ENCODE data around the gene PDZD8. TPM values are rescaled to one million over a fixed set of nuclear protein-coding genes. Genes with fewer than 3 reads are reported as not detected.

PDZD8 gene
- polyA plus RNA-seq, 1 donor (not counting 4 experiments of a cell fraction or from before 2014, with no cell fraction given): 24.3 TPM

- TF ChIP-seq EZH2 (IDR thresholded peaks at IDR 0.05; ENCODE audit: low read length): no peak
- no peak for TF ChIP-seq CTCF (optimal IDR thresholded peaks at IDR 0.05 in 1 of 3, IDR thresholded peaks at IDR 0.05 in 1 of 3, conservative IDR thresholded peaks at IDR 0.05 in 1 of 3; ENCODE audit: extremely low read depth in 1 of 3, insufficient read depth in 2 of 3, low read length in 3 of 3)
- Histone ChIP-seq H3K27ac (ENCODE audit: control insufficient read depth, insufficient read depth, low read length) (no peak overlapping the region), H3K27me3 (ENCODE audit: control insufficient read depth, extremely low read depth, insufficient read depth, low read length) (no peaks in the 10 kb centered on the region), H3K9me3 (ENCODE audit: control insufficient read depth, low read depth, low read length) (no peaks in the 10 kb centered on the region), H2AFZ (ENCODE audit: control insufficient read depth, low read length) (no peak overlapping the region), H3K36me3 (ENCODE audit: control insufficient read depth in 2 of 2, extremely low read depth in 1 of 2, insufficient read depth in 2 of 2, low read length in 2 of 2) (no peaks in the 10 kb centered on the region), H3K4me3 (ENCODE audit: control insufficient read depth in 2 of 3, extremely low read depth in 1 of 3, insufficient read depth in 2 of 3, low read depth in 1 of 3, low read length in 3 of 3) (no peak overlapping the region), H3K9ac (ENCODE audit: control insufficient read depth, extremely low read depth, insufficient read depth, low read length) (no peak overlapping the region), H3K79me2 (ENCODE audit: control insufficient read depth, insufficient read depth, low read length) (no peaks in the 10 kb centered on the region), H3K4me2 (ENCODE audit: control insufficient read depth, extremely low read depth, insufficient read depth, low read depth, low read length) (peak overlapping the region; percentile 2), H3K9me1 (ENCODE audit: control insufficient read depth, extremely low read depth, insufficient read depth, low read length) (no peaks in the 10 kb centered on the region), H3K4me1 (ENCODE audit: control insufficient read depth, extremely low read depth, insufficient read depth, low read length) (peaks cover 36% of the 10 kb centered on the region), H4K20me1 (ENCODE audit: control insufficient read depth, extremely low read depth, insufficient read depth, low read length) (no peaks in the 10 kb centered on the region)
- dilution Hi-C loops (cut with MboI; ENCODE audit: extremely low pct_ligation_motif_present, low sequenced_read_pairs): no loop called here
- FAIRE-seq (peak; percentile 73), DNase-seq (ENCODE audit: low read depth, low spot score) (peak; percentile 17)
These were observed 38.8 kb upstream of the PDZD8 start for GRCh38 chr10:117413928-117414618.

- peaks cover 25% of the 10 kb centered on the region for H3K4me1 ChIP-seq (ENCODE audit: control insufficient read depth, extremely low read depth, insufficient read depth, low read length)
- H3K4me3 ChIP-seq (ENCODE audit: control insufficient read depth in 2 of 3, extremely low read depth in 1 of 3, insufficient read depth in 2 of 3, low read depth in 1 of 3, low read length in 3 of 3): no peak overlapping the region
- no peak overlapping the region for H3K4me2 ChIP-seq (ENCODE audit: control insufficient read depth, extremely low read depth, insufficient read depth, low read depth, low read length)
- no peak overlapping the region for H3K27ac ChIP-seq (ENCODE audit: control insufficient read depth, insufficient read depth, low read length)
- no peaks in the 10 kb centered on the region for H3K9me3 ChIP-seq (ENCODE audit: control insufficient read depth, low read depth, low read length)
- H3K9ac ChIP-seq (ENCODE audit: control insufficient read depth, extremely low read depth, insufficient read depth, low read length): no peak overlapping the region
- TF ChIP-seq EZH2 (IDR thresholded peaks at IDR 0.05; ENCODE audit: low read length) (no peak), CTCF (optimal IDR thresholded peaks at IDR 0.05 in 1 of 3, IDR thresholded peaks at IDR 0.05 in 1 of 3, conservative IDR thresholded peaks at IDR 0.05 in 1 of 3; ENCODE audit: extremely low read depth in 1 of 3, insufficient read depth in 2 of 3, low read length in 3 of 3) (no peak)
- H4K20me1 ChIP-seq (ENCODE audit: control insufficient read depth, extremely low read depth, insufficient read depth, low read length): no peaks in the 10 kb centered on the region
- no peaks in the 10 kb centered on the region for H3K79me2 ChIP-seq (ENCODE audit: control insufficient read depth, insufficient read depth, low read length)
- H3K27me3 ChIP-seq (ENCODE audit: control insufficient read depth, extremely low read depth, insufficient read depth, low read length): no peaks in the 10 kb centered on the region
- dilution Hi-C loops (cut with MboI; ENCODE audit: extremely low pct_ligation_motif_present, low sequenced_read_pairs): no loop called here
- H3K9me1 ChIP-seq (ENCODE audit: control insufficient read depth, extremely low read depth, insufficient read depth, low read length): no peaks in the 10 kb centered on the region
- FAIRE-seq: no peak
- no peak for DNase-seq (ENCODE audit: low read depth, low spot score)
- H3K36me3 ChIP-seq (ENCODE audit: control insufficient read depth in 2 of 2, extremely low read depth in 1 of 2, insufficient read depth in 2 of 2, low read length in 2 of 2): no peaks in the 10 kb centered on the region
- H2AFZ ChIP-seq (ENCODE audit: control insufficient read depth, low read length): no peak overlapping the region
These were observed 37.3 kb upstream of the PDZD8 start for GRCh38 chr10:117412469-117413010.
